B cell (primary cell): Measurements from ENCODE around the gene ZCCHC3. TPM values are rescaled to one million over a fixed set of nuclear protein-coding genes. Genes with fewer than 3 reads are reported as not detected.

Source experiments
- ATAC-seq: fragments of 200-7000 bp; cut with Tn5 transposase; one replicate; pipeline ENCODE4 v1.10.0; 2021; ENCODE audit warnings: low read depth, mild to moderate bottlenecking, moderate number of reproducible peaks, moderate library complexity
- CTCF ChIA-PET: fragments of 350-600 bp; sonication (Branson Sonifier 250); formaldehyde crosslinking; loops from one replicate; lab custom pipeline; 2021; ENCODE audit warnings: antibody characterized with exemption, inconsistent platforms; lab: Charles Lee
- POLR2A ChIA-PET: fragments of 350-600 bp; sonication (Branson Sonifier 250); formaldehyde crosslinking; loops from one replicate; lab custom pipeline; 2021; ENCODE audit warnings: antibody characterized with exemption; lab: Charles Lee
- DNase-seq: peaks from one replicate; pipeline ENCODE4 v3.0.0; 2013
- H2AFZ ChIP-seq: 2 replicates; pipeline ENCODE4 v1.6.1; 2012; ENCODE audit warnings: mild to moderate bottlenecking, low read depth, low read length; ENCODE audit not compliant: insufficient read depth, poor library complexity, severe bottlenecking
- H3K27ac ChIP-seq, 2 donors: 1 replicate in 1 of 2; 2 replicates in 1 of 2; pipeline ENCODE4 v1.5.1; 2012 to 2013; ENCODE audit warnings: low read length in 2 of 2, mild to moderate bottlenecking in 2 of 2, moderate library complexity in 1 of 2
- H3K27me3 ChIP-seq, 4 experiments: fragments of 200-600 bp in 1 of 4; sonication (generic) in 1 of 4; replicated peaks in 1 of 4; 1 replicate in 2 of 4; 2 replicates in 2 of 4; pipeline versions ENCODE4 v1.6.1 to v1.7.0; 2013 to 2016; ENCODE audit warnings: low read length in 3 of 4, mild to moderate bottlenecking in 2 of 4, mixed read lengths in 1 of 4, moderate library complexity in 1 of 4; ENCODE audit not compliant: insufficient read depth in 4 of 4, control insufficient read depth in 3 of 4; ENCODE audit errors: control extremely low read depth in 1 of 4
- H3K36me3 ChIP-seq, 2 experiments: replicated peaks in 1 of 2; 1 replicate in 1 of 2; 2 replicates in 1 of 2; pipeline versions ENCODE4 v1.6.1 to v1.7.1; 2013; ENCODE audit warnings: low read length in 1 of 2; ENCODE audit not compliant: insufficient read depth in 2 of 2, control insufficient read depth in 1 of 2; ENCODE audit errors: control extremely low read depth in 1 of 2, extremely low read depth in 1 of 2
- H3K4me1 ChIP-seq, 2 donors: fragments of 200-600 bp in 1 of 2; sonication (generic) in 1 of 2; 1 replicate in 1 of 2; 2 replicates in 1 of 2; pipeline versions ENCODE4 v1.5.1 to v1.6.1; 2013 to 2017; ENCODE audit warnings: low read length in 2 of 2; ENCODE audit not compliant: control insufficient read depth in 2 of 2, insufficient read depth in 2 of 2
- H3K4me2 ChIP-seq: replicated peaks from 2 replicates; pipeline ENCODE3; 2012; ENCODE audit warnings: mild to moderate bottlenecking, low read depth, low read length; ENCODE audit not compliant: poor library complexity, severe bottlenecking
- H3K4me3 ChIP-seq, 5 experiments: fragments of 200-600 bp in 1 of 5; sonication (generic) in 1 of 5; 1 replicate in 3 of 5; 2 replicates in 2 of 5; pipeline versions ENCODE4 v1.5.1 to v1.7.0; 2011 to 2016; ENCODE audit warnings: low read length in 4 of 5, mild to moderate bottlenecking in 4 of 5, low read depth in 2 of 5, control low read depth in 1 of 5, moderate library complexity in 1 of 5; ENCODE audit not compliant: insufficient read depth in 1 of 5; ENCODE audit errors: control extremely low read depth in 1 of 5, extremely low read depth in 1 of 5
- H3K79me2 ChIP-seq: fragments of 200-600 bp; sonication (generic); one replicate; pipeline ENCODE4 v1.6.0; 2016; ENCODE audit warnings: low read length; ENCODE audit not compliant: control insufficient read depth, insufficient read depth
- H3K9ac ChIP-seq: fragments of 200-600 bp; sonication (generic); 2 replicates; pipeline ENCODE4 v1.6.1; 2017; ENCODE audit warnings: mild to moderate bottlenecking, low read length, moderate library complexity
- H3K9me3 ChIP-seq, 3 donors: one replicate each; pipeline versions ENCODE4 v1.6.1 to v1.7.1; 2013; ENCODE audit warnings: low read length in 2 of 3; ENCODE audit not compliant: control insufficient read depth in 2 of 3, insufficient read depth in 1 of 3; ENCODE audit errors: control extremely low read depth in 1 of 3
- H4K20me1 ChIP-seq: 2 replicates; pipeline ENCODE4 v1.6.0; 2012; ENCODE audit warnings: mild to moderate bottlenecking, low read length; ENCODE audit not compliant: insufficient read depth, control insufficient read depth, poor library complexity, severe bottlenecking
- H3K27ac Mint-ChIP-seq: one replicate; pipeline ENCODE4 v1.8.0; 2021; ENCODE audit warnings: mixed read lengths
- H3K27me3 Mint-ChIP-seq: one replicate; pipeline ENCODE4 v1.8.0; 2021; ENCODE audit warnings: mixed read lengths
- H3K4me1 Mint-ChIP-seq: one replicate; pipeline ENCODE4 v1.8.0; 2021; ENCODE audit warnings: mixed read lengths
- H3K4me3 Mint-ChIP-seq: one replicate; pipeline ENCODE4 v1.8.0; 2021; ENCODE audit warnings: mixed read lengths
- H3K9me3 Mint-ChIP-seq: one replicate; pipeline ENCODE4 v1.8.0; 2022; ENCODE audit warnings: mixed read lengths; ENCODE audit not compliant: insufficient read depth
- CTCF ChIP-seq: fragments of 200-600 bp; IDR thresholded peaks from one replicate; pipeline ENCODE4 v1.8.0; 2022; ENCODE audit warnings: antibody characterized with exemption, mild to moderate bottlenecking
- EZH2 ChIP-seq: IDR thresholded peaks from 2 replicates; pipeline ENCODE4 v1.6.1; 2012; ENCODE audit warnings: borderline replicate concordance, low read depth, mild to moderate bottlenecking, moderate library complexity, low read length; ENCODE audit not compliant: insufficient read depth, poor library complexity, severe bottlenecking
- WGBS: methylation state at CpG from one replicate; pipeline ENCODE4 v1.1.5; 2013; ENCODE audit warnings: missing lambda C conversion rate; ENCODE audit not compliant: insufficient coverage; 5-methylcytosine and 5-hydroxymethylcytosine counted together
- intact Hi-C: fragments of 100-400 bp; cut with micrococcal nuclease; formaldehyde crosslinking; loops from one replicate; pipeline ENCODE4 v1.10.0; 2022
- polyA plus RNA-seq: library from polyadenylated mRNA; depleted of rRNA; stranded (reverse); fragments of >200 nt; gene quantifications from 2 replicates; pipeline ENCODE4 v1.2.3, GENCODE V29; 2012
- total RNA-seq, 2 donors: library from RNA; stranded (reverse); fragments of 120-200 nt in 1 of 2; gene quantifications; 1 replicate in 1 of 2; 2 replicates in 1 of 2; pipeline versions ENCODE4 v1.2.3 to v1.2.4, GENCODE V29; 2013 to 2022

ZCCHC3 gene
- total and polyA plus RNA-seq, 2 donors (not counting 1 experiment from before 2014, with no cell fraction given): 12.8 to 35.7 TPM

- no peaks in the 10 kb centered on the region for H3K9me3 ChIP-seq
- no peak within 1 kb of the TSS for H2AFZ ChIP-seq
- H3K79me2 ChIP-seq: no peaks in the 10 kb centered on the region
- H3K27ac ChIP-seq: no peak within 1 kb of the TSS
- peaks cover 0 to 3% (median 1%) of the 10 kb centered on the region in 4 experiments for H3K27me3 ChIP-seq
- H3K4me2 ChIP-seq: no peak within 1 kb of the TSS
- no peaks in the 10 kb centered on the region for H3K4me1 Mint-ChIP-seq
- H3K36me3 ChIP-seq: no peaks in the 10 kb centered on the region
- H3K27me3 Mint-ChIP-seq: peaks cover 15% of the 10 kb centered on the region
- ATAC-seq (no peak), DNase-seq (no peak)
- H3K4me3 Mint-ChIP-seq: no peak within 1 kb of the TSS
- no peak within 1 kb of the TSS for H3K9ac ChIP-seq
- no peaks in the 10 kb centered on the region for H3K4me1 ChIP-seq
- no peak within 1 kb of the TSS for H3K27ac Mint-ChIP-seq
- no peaks in the 10 kb centered on the region for H3K9me3 Mint-ChIP-seq
- TF ChIP-seq CTCF (no peak), EZH2 (no peak)
- H3K4me3 ChIP-seq: no peak within 1 kb of the TSS
- no peaks in the 10 kb centered on the region for H4K20me1 ChIP-seq
- intact Hi-C loops: no loop called here
- ChIA-PET POLR2A (no interaction called here), CTCF (interaction anchor here (2.5 to 4.2 kb wide), 2 partner anchors 10 to 73 kb away, joined by 13 to 17 read pairs; no protein-coding TSS in a partner anchor)
- 94% methylated on average over 5 of the region's 7 CpGs for WGBS
Observed at GRCh38 chr20:257419-257818, 40.0 kb upstream of the ZCCHC3 start, which contains the start of gene DEFB132. TSS of gene DEFB132 (plus strand) at chr20:257724. CDS start at chr20:257779, 55 bp downstream.

GRCh38 chr20:258269-258858 lies 39.0 kb upstream of the ZCCHC3 start:
- H3K4me1 Mint-ChIP-seq: no peaks in the 10 kb centered on the region
- no peak overlapping the region for H3K9ac ChIP-seq
- intact Hi-C loops: loop anchor here (2.0 kb wide), 1 partner anchor 72 kb away; no protein-coding TSS in a partner anchor
- H2AFZ ChIP-seq: no peak overlapping the region
- H3K4me2 ChIP-seq: no peak overlapping the region
- WGBS: 81% methylated on average over 2 of the region's 4 CpGs
- H4K20me1 ChIP-seq: no peaks in the 10 kb centered on the region
- H3K79me2 ChIP-seq: no peaks in the 10 kb centered on the region
- no peak for DNase-seq
- H3K27ac ChIP-seq: no peak overlapping the region
- ChIA-PET CTCF (interaction anchor here (1.0 to 4.2 kb wide), 4 partner anchors 9 to 75 kb away, joined by 3 to 17 read pairs (median 8); no protein-coding TSS in a partner anchor), POLR2A (no interaction called here)
- H3K27me3 ChIP-seq: peaks cover 0 to 5% (median 1%) of the 10 kb centered on the region in 4 experiments
- H3K4me3 Mint-ChIP-seq: no peak overlapping the region
- ATAC-seq: no peak
- H3K27me3 Mint-ChIP-seq: peaks cover 24% of the 10 kb centered on the region
- no peaks in the 10 kb centered on the region for H3K9me3 Mint-ChIP-seq
- TF ChIP-seq EZH2 (no peak), CTCF (no peak)
- H3K9me3 ChIP-seq: no peaks in the 10 kb centered on the region
- no peaks in the 10 kb centered on the region for H3K36me3 ChIP-seq
- H3K4me3 ChIP-seq: no peak overlapping the region
- H3K4me1 ChIP-seq: no peaks in the 10 kb centered on the region
- H3K27ac Mint-ChIP-seq: no peak overlapping the region
